HG02678 (cell line): ENCODE measurements around the gene MIOX.
"Not testable (repeated sequence)": the region's sequence is repeated elsewhere in the genome, so short reads cannot be mapped to it uniquely, and the experiment has no call there.

Experiments
- ATAC-seq: cut with Tn5 transposase; IDR thresholded peaks from one replicate; pipeline ENCODE4 v1.9.1; 2021; ENCODE audit warnings: mild to moderate bottlenecking, moderate library complexity; ENCODE audit not compliant: unreplicated experiment

MIOX gene

DNA sequence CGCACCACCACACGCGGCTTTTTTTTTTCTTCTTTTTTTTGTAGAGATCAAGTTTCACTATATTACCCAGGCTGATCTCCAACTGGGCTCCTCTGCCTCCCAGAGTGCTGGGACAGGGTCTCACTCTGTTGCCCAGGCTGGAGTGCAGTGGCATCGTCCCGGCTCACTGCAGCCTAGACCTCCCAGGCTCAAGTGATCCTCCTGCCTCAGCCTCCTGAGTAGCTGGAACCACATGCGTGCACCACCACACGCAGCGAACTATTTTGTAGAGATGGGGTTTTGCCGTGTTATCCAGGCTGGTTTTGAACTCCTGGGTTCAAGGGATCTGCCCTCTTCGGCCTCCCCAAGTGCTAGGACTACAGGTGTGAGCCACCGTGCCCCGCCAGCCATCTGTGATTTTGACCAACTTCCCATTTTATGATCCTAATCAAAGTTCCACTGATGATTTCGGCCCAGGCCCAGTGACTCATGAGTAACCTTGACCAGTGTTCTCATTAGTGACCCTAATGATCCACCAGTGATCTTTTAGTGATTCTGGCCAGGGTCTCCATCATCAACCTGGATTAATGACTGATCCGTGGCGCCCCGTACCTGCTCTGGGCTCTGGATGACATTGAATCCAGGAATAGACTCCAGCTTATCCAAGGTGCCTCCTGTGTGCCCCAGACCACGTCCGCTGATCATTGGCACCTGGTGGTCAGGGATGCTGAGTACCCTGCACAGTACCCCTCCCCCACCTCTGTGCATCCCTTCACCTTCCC lies 41.4 kb downstream of the MIOX start:
- ATAC-seq, result no peak

DNA sequence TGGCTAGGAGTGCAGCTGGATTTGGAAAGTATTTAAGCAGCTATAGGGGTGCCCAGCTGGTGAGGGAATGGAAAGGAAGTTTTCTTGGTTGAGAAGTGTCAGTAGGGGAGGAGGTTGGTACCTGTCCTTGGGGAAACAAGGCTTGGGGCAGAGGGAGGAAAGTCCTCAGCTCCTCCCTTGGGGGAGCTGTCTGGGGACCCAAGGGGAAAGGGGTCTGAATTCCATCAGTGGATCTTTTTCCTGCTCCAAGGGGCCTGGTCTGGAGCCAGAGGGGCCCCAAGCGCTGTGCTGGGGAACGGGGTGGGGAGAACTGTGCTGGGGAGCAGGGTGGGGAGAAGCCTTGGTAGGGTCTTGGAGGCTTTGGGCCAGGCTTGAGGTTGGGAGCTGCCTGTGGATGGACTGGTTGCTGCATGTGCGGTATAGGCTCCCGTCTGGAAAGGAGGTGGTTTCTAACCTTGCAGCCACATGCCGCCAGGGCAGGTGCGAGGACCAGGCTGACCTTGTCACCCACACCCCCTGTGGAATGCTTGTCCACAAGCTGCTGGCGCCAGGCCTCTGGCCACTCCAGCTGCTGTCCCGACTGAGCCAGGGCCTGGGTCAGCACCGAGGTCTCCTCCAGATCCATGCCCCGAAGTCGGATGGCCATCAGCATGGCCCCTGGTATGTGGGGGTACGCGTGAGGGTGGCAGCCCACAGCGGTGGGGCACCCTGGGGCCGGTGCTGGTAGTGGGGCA lies 42.2 kb downstream of the MIOX start:
- no peak for ATAC-seq

DNA sequence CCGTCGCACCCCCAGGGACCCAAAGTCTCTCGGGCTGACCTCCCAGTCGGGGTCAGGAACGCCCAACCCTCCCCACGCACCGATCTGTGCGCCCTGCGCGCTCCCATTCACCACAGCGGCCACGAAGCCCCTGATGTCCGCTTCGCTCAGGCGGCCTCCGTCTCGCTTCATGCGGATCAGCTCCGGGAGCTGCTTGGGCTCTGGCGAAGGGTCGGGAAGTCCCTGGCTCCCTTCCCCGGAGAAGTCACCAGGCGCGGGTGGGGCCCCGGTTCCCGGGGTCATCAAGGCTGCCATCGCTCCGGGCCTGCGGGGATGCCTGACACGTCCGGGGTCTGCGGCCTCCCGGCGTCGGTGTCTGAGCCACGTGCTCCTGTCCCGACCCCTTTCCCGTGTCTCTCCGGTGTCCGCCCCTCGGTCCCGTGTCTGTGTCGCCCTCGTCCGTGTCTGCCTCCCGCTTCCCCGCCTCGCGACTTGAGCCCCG lies 42.8 kb downstream of the MIOX start:
- no peak for ATAC-seq

DNA sequence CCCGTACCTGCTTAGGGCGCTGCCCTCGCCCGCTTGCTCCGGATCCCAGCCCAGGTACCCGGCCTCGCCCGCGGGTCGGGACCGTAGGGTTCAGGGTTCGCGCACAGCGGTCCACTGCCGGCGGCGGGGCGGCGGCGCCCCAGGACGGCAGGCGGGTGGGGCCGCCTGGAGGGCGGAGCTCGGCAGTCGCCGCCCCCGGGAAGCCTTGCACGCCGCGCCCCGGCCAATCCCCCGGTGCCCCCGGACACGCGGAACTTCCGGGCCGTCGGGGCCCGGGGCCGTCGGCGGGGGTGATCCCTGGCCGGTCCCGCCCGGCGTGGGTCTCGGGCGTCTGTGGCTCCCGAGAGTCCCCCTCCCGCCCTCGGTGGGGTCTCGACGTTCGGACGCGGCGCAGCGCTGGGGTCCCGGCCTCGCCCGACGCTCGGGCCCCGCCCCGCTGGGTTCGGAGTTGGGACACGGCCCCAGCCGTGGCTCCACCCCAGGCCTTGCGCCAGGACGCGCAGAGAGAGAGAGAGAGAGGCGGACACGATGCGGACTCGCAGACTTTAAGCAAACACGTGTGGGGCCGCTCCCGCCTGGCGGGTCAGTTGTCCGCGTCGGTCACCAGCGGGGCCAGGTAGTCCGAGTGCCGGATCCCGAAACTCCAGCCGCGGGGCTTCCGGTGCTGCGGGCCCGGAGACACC lies 43.4 kb downstream of the MIOX start, which contains the start of gene TYMP:
Gene TYMP, minus strand, starts transcription at position 116 of the 683 bp plus-strand sequence. CDS start 303 bp downstream, outside the sequence.
- peak; percentile 22 for ATAC-seq

DNA sequence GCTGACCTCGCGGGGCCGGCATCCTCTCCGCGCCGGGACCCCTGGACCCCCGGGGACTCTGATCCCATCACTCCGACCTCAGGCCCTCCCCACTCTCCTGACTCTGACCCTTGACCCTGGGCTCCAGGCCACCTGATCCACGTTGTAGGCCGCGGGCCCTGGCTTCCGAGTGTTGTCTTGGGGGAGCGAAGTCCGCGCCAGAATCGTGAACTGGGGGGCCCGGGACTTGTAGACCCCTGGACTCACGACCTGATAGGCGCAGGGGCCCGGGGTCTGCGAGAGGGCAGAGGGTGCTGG lies 43.9 kb downstream of the MIOX start:
- no peak for ATAC-seq

DNA sequence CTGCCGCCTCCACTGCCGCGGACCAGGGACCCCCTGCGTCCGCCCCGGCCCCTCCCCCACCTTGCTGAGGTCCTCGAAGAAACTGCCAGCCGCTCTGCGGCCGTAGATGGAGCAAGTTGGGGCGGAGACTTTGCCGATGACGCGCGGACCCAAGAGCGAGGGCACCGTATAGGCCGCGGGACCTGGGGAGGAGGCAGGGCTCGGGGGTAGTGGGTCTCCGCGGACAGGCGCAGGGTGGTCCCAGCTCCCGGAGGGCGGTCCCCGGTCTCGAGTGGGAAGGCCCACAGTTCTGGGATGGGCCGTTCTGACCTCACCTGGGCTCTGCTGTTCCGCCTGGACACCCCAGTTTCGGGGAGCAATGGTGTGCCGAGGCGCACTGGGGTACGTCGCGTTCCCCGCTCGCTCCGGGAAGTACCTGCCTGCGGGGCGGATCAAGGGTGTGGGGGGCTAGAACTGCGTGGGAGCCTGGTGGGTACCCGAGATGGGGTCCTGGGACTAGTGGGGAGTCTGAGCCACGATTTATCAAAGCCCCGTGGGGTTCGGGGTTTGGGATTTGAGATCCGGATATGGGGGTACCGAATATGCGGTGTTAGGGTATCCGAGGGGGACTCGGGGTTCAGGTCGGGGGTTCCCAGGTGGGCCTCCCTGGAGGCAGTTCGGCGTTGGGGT lies 44.4 kb downstream of the MIOX start:
- ATAC-seq, result no peak

DNA sequence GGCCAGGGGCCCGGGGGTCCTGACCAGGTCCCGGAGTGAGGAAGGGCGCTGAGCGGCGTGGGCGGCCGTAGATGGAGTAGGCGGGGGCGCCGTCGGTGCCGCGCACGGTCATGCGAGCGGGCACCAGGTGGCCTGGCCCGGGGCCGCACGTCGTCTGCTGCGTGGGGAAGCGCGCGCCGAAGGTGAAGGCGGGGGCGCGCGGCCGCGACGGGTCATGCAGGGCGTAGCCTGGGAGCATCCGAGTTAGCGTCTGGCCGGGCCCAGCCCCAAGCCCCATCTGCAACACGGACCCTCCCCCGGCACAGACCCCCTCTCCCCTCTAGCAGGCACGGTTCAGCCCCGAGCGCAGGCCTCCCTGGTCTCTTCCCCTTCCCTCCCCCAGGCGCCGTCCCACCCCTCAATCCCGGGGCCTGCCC lies 44.9 kb downstream of the MIOX start:
- ATAC-seq, result peak; percentile 31

DNA sequence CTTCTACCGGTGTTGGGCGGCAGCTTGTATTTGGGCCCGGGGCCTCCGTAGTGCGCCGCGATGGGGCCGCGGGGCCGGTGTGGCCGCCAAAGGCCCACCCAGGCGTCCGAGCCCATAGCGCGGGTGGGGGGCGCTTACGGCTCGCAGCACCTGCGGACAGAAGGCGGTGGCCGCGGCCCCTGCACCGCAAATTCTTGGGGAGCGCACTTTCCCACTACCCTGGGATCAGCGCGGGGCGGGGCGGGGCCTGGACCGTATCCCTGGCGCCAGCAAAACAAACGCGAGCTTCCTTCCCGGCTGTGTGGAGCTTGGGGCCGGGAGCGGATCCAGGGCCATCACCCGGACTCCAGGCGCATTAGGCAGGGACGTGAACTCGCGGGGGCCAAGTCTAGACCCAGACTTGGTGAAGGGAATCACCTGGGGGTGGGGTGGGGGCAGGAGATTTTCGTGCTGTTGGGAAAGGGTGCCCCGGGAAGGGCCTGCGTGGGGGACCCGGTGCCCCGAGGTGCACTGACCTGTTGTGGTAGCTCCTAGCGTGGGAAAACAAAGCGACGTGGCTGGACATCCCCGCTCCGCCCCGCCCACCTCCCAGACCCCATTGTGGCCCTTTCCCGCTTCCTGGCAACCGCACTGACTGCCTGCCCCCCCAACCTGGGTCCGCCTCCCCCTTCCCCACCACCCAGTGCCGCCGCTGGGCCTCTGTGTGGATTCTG lies 45.5 kb downstream of the MIOX start:
- ATAC-seq, result no peak

DNA sequence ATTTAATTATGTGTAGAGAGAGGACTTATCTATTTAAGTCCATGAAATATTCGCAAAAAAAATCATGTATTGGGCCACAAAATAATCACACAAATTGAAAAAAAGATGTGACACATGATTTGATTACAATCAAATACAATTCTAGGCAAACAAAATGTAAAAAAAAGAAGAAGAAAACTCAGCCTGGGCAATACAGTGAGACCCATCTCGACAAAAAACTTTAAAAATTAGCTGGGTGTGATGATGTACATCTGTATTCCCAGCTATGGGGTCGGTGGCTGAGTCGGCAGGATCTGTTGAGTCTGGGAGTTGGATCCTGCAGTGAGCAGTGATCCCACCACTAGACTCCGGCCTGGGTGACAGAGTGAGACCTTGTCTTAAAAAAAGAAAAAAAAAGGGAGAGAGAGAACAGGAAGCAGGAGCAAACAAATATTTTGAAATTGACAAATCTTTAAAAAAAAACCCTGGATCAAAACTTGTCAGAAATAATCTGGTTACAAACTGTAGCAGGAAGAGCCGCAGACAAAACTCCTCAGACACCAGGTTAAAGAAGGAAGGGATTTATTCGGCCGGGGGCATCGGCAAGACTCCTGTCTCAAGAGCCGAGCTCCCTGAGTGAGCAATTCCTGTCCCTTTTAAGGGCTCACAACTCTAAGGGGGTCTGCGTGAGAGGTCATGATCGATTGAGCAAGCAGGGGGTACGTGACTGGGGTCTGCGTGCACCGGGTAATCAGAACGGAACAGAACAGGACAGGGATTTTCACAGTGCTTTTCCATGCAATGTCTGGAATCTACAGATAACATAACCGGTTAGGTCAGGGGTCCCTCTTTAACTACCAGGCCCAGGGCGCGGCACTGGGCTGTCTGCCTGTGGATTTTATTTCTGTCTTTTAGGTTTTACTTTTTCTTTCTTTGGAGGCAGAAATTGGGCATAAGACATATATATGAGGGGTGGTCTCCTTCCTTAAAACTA lies 46.5 kb downstream of the MIOX start:
- ATAC-seq, result no peak

DNA sequence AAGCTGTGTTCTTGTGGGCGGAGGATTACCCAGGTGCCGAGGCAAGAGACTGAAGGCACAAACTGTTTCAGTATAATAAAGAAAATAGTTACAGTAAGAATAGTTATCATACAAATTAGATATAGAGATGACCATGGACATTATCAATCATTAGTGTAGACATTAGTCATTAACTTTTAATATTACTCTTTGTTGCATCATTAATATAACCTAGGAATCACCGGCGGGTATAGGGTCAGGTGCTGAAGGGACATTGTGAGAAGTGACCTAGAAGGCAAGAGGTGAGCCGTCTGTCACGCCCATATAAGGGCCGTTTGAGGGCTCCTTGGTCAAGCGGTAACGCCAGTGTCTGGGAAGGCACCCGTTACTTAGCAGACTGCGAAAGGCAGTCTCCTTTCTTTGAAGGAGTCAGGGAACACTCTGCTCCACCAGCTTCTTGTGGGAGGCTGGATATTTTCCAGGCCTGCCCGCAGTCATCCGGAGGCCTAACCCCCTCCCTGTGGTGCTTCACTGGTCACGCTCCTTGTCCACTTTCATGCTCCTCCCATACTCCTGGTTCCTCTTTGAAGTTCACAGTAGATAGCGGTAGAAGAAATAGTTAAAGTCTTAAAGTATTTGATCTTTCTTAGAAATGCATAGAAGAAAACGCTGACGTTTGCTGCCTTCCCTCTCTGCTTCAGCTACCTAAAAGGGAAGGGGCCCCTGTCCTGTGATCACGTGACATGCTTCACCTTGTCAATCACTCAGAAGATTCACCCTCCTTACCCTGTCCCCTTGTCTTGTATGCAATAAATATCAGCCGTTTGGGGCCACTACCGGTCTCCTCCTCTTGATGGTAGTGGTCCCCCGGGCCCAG lies 47.4 kb downstream of the MIOX start:
- ATAC-seq, result not testable (repeated sequence)

DNA sequence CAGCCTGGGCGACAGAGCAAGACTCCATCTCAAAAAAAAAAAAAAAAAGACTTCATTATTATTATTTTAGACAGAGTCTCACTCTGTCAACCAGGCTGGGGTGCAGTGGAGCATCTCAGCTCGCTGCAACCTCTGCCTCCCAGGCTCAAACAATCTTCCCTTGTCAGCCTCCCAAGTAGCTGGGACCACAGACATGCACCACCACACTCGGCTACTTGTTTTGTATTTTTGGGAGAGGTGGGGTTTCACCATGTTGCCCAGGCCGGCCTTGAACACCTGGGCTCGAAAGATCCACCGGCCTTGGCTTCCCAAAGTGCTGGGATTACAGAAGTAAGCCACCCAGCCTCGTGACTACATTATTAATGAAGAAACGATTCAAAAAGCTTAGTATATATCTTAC lies 48.5 kb downstream of the MIOX start:
- ATAC-seq, result no peak

DNA sequence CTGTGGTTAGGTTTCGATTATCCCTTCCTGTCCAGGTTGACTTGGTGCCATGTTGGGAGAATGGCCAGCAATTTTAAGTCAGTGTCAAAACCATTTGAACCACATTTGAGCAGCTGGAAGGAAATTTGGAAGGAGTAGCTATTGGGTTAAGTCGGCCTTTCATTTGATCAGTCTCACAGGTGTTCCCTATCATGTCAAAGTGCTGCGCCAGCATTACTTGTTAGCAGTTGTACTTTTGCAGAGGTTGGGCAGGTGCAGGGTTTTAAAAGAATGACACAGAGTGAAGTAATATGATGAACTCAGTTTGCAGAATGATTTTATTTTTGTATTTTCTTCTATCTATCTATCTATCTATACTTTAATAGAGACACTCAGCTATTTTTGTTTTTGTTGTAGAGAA lies 49.6 kb downstream of the MIOX start:
- ATAC-seq, result no peak

DNA sequence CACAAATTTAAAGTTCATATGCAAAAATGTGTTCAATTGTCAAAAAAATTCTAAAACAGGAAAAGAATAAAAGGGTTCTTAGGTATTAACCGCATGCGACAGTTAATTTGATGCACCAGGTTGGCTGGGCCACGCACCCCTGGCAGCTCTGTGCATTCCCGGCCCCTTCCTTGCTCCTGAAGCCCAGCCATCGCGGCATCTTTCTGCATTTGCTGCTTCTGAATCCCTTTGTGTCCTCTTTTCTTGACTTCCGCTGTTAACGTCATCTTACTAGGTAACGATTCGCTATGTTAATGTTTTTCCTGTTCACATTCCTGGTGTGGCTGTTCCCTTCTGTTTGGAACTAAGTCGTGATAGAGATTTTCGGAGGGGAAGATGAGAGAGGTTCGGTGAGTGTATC lies 51.1 kb downstream of the MIOX start:
- no peak for ATAC-seq
